Stomach (tissue), 4 donors: ENCODE data around the gene TAL2.

Experiments used
- CTCF ChIP-seq, 7 experiments: fragments of 450-650 bp in 4 of 7; fragments of 200-600 bp in 3 of 7; sonication (generic) in 3 of 7; IDR thresholded peaks; one replicate each; pipeline ENCODE4 v1.5.1; 2016 to 2019; ENCODE audit warnings: antibody characterized with exemption in 7 of 7, control low read depth in 2 of 7, mild to moderate bottlenecking in 1 of 7
- EP300 ChIP-seq: sonication (generic); formaldehyde crosslinking; IDR thresholded peaks from one replicate; pipeline ENCODE4 v1.6.1; 2017; ENCODE audit warnings: antibody characterized with exemption
- POLR2A ChIP-seq, 4 donors: fragments of 450-650 bp; IDR thresholded peaks; one replicate each; pipeline ENCODE4 v1.6.1; 2016; ENCODE audit warnings: antibody characterized with exemption in 4 of 4, control low read depth in 2 of 4, mild to moderate bottlenecking in 1 of 4, moderate library complexity in 1 of 4
- POLR2AphosphoS5 ChIP-seq, 3 donors: sonication (generic); formaldehyde crosslinking; IDR thresholded peaks; one replicate each; pipeline ENCODE4 v1.6.1; 2016; ENCODE audit warnings: antibody characterized with exemption in 3 of 3

DNA sequence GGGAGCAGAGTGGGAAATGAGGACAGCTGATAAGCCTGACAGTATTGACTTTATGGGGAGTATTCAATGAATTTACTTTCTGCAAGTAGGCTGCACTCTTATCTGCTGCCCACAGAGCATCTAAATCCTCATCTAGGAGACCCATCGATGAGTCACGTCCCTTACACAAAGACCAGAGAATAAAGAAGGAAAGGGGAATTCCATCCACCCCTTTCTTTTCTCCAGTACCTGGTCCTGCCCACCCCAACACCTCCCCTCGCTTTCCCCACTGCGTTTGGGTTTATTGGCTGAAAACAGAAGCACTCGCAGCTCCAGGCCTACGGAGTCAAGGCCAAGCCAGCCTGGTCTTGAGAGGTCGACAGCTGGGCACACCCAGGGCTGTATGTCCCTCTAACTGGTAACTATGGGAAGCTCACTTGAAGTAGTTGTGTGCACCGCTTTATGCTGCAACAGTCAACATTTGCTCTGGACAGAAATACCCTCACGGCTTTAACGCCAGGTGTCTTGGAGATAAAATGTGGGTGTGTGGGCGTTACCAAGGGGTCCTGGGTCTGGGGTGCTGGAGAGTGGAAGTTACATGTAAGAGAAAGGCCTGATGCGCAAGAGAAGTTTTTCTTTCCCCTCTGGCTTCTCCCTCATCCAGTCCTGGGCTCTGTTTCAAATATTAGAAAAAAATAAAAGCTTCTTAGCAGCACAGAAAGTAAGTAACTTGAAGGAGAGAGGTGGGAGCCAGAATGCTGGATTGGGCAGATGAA, 14.5 kb upstream of the TAL2 start:
- TF ChIP-seq POLR2A (IDR thresholded peaks at IDR 0.05) (no peak), CTCF (IDR thresholded peaks at IDR 0.05) (no peak), POLR2AphosphoS5 (IDR thresholded peaks at IDR 0.05) (no peak), EP300 (no peak)
